Lower leg skin (tissue), 4 donors: ENCODE data around the gene PRKACG. TPM values are rescaled to one million over a fixed set of nuclear protein-coding genes. Genes with fewer than 3 reads are reported as not detected.
"Not testable (repeated sequence)": the region's sequence is repeated elsewhere in the genome, so short reads cannot be mapped to it uniquely, and the experiment has no call there.

Experiments used
- DNase-seq, 2 donors: peaks; one replicate each; pipeline ENCODE4 v3.0.0-alpha.2; 2019; ENCODE audit warnings: low spot score in 2 of 2
- H3K4me3 ChIP-seq: fragments of 200-600 bp; sonication (generic); 2 replicates; pipeline ENCODE4 v1.5.1; 2017; ENCODE audit warnings: mild to moderate bottlenecking, low read depth; ENCODE audit not compliant: poor library complexity, severe bottlenecking
- POLR2A ChIP-seq, 2 donors: fragments of 450-650 bp; IDR thresholded peaks; one replicate each; pipeline ENCODE4 v1.6.1; 2016 to 2017; ENCODE audit warnings: antibody characterized with exemption in 2 of 2, mild to moderate bottlenecking in 1 of 2, moderate library complexity in 1 of 2
- WGBS, 2 donors: methylation state at CpG; one replicate each; pipeline ENCODE4 v1.1.5; 2018; 5-methylcytosine and 5-hydroxymethylcytosine counted together
- intact Hi-C: fragments of 100-400 bp; cut with DNase I; formaldehyde crosslinking; loops from one replicate; pipeline ENCODE4 v1.15.0; 2023; ENCODE audit warnings: low total_unique reads
- total RNA-seq, 4 donors: library from RNA; depleted of rRNA; stranded (reverse); fragments of >200 nt; gene quantifications; one replicate each; pipeline ENCODE4 v1.1.0, GENCODE V29; 2016
- TF ChIP-seq, protein P1 (sequence below), 3 donors: fragments of 450-650 bp; IDR thresholded peaks; one replicate each; pipeline ENCODE4 v1.5.1; 2016; ENCODE audit warnings: antibody characterized with exemption in 3 of 3, mild to moderate bottlenecking in 3 of 3, moderate library complexity in 2 of 3

Gene PRKACG
- total RNA-seq, result not detected

DNA sequence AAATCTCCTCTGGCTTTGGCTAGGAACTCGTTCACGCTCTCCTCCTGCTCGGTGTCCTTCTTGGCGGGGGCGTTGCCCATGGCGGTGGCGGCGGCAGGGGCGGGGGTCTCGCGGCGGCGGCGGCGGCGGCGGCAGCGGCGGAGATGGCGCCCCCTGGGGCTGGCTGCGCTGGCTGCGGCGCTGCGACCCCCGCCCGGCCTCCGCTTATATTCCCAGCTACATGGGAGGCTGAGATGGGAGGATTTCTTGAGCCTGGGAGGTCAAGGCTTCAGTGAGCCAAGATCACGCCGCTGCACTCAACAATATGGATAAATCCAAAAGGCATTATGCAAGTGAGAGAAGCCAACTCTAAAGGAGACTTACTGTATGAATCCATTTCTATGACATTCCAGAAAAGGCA lies at the start of gene PRKACG:
Gene PRKACG (minus strand): TSS at position 101 of the 400 bp plus-strand sequence. CDS start 21 bp downstream, at position 80.
- DNase-seq, result no peak

DNA sequence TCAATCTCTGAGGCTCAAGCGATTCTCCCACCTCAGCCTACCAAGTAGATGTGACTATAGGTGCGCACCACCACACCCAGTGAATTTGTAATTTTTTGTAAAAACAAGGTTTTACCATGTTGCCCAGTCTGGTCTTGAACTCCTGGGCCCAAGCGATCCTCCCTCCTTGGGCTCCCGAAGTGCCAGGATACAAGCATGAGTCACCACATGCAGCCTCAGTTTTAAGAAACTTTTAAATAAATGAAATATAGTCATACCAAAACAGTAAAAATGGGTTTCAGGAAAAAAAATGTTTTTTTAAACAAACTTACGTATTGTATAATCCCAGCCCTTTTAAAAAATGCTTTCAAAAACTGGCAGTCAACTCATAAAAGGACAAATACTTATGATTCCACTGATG lies 48.3 kb upstream of the PRKACG start:
- WGBS, 2 donors, result 95 to 97% methylated on average over 5 of the region's 5 CpGs
- TF ChIP-seq, protein P1, sequence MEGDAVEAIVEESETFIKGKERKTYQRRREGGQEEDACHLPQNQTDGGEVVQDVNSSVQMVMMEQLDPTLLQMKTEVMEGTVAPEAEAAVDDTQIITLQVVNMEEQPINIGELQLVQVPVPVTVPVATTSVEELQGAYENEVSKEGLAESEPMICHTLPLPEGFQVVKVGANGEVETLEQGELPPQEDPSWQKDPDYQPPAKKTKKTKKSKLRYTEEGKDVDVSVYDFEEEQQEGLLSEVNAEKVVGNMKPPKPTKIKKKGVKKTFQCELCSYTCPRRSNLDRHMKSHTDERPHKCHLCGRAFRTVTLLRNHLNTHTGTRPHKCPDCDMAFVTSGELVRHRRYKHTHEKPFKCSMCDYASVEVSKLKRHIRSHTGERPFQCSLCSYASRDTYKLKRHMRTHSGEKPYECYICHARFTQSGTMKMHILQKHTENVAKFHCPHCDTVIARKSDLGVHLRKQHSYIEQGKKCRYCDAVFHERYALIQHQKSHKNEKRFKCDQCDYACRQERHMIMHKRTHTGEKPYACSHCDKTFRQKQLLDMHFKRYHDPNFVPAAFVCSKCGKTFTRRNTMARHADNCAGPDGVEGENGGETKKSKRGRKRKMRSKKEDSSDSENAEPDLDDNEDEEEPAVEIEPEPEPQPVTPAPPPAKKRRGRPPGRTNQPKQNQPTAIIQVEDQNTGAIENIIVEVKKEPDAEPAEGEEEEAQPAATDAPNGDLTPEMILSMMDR (IDR thresholded peaks at IDR 0.05), result no peak
- no peak for TF ChIP-seq POLR2A (IDR thresholded peaks at IDR 0.05)
- intact Hi-C loops, result no loop called here

More for the DNA sequence above, at the start of gene PRKACG:
- WGBS, 2 donors, result 97% methylated on average over 29 of the region's 29 CpGs
- intact Hi-C loops, result no loop called here
- TF ChIP-seq POLR2A (IDR thresholded peaks at IDR 0.05), result no peak
- TF ChIP-seq, protein P1 (IDR thresholded peaks at IDR 0.05), result no peak
- no peak within 1 kb of the TSS for H3K4me3 ChIP-seq

DNA sequence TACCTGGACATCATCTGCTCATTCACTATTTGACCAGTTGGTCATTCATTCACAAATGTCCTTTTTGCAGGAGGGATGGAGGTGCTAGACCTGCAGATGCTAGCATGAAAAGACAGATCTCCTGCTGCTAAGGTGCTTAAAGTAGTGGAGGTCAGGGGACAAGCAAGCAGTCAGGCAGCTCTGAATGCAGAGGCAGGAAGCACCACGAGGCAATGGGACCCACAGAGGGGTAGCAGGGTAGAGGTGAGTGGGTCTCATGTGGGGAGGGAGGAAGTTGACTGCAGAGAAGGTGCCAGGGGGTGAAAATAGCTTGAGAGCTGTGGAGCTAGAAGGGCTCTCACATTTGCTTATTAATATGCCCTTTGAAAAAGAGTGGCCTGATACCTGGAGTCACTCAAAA lies 46.9 kb upstream of the PRKACG start:
- WGBS, 2 donors, result 50 to 74% methylated on average over 1 of the region's 1 CpG
- peak in 1 of 2 donors; percentile 25 for DNase-seq
- H3K4me3 ChIP-seq, result no peak overlapping the region
- no peak for TF ChIP-seq POLR2A (IDR thresholded peaks at IDR 0.05)
- TF ChIP-seq, protein P1 (IDR thresholded peaks at IDR 0.05), result no peak
- intact Hi-C loops, result no loop called here

More for the DNA sequence above, 48.3 kb upstream of the PRKACG start:
- H3K4me3 ChIP-seq, result no peak overlapping the region
- peak in 1 of 2 donors; percentile 18 for DNase-seq

DNA sequence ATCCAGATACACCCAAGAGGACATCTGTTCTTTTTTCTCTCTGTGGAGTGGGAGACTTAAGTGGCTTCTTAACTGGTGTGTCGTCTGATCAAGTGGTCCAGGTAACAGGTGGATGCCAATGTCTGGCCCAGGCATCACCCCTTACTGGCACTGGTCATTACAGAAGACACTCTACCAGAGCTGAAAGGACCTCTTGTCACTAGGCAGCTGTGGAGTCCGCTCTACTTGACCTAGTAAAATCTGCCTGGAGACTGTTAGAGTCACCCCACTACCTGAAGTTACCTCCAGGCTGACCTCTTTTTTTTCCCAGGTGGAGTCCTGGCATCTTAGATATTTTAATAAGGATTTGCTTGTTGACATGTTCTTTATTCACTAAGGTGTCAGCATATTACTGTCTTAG lies 44.2 kb upstream of the PRKACG start:
- TF ChIP-seq, protein P1 (IDR thresholded peaks at IDR 0.05), result no peak
- TF ChIP-seq POLR2A (IDR thresholded peaks at IDR 0.05), result no peak
- no peak overlapping the region for H3K4me3 ChIP-seq
- intact Hi-C loops, result no loop called here
- DNase-seq, result peak in 1 of 2 donors; percentile 31
- WGBS, 2 donors, result 92 to 95% methylated on average over 2 of the region's 2 CpGs

DNA sequence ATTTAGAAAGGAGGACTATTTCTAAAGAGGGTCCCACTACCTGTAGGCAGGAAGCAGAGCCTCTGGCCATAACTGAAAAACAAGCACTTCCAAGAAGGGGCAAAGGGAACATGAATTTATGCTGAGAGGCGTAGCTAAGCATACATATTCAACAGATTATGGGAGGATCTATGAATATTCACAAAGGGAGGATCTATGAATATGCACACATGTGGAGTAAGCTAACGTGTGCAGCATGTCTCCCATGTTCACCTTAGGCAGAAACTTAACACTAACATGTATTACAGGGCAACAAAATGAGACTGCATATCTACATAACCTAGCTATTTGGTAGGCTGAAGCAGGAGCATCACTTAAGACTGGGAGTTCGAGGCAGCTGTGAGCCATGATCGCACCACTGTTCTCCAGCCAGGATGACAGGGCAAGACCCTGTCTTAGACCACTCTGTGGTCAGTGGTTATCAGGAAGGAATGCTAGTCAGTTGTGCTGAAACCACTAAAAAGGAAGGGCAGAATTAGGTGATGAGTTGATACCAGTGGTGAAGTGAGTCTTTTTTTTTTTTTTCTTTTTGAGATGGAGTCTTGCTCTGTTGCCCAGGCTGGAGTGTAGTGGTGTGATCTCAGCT lies 42.4 kb upstream of the PRKACG start:
- 93 to 96% methylated on average over 4 of the region's 4 CpGs for WGBS, 2 donors
- no peak overlapping the region for H3K4me3 ChIP-seq
- intact Hi-C loops, result no loop called here
- TF ChIP-seq, protein P1 (IDR thresholded peaks at IDR 0.05), result no peak
- TF ChIP-seq POLR2A (IDR thresholded peaks at IDR 0.05), result no peak
- DNase-seq, result peak in 1 of 2 donors; percentile 28

DNA sequence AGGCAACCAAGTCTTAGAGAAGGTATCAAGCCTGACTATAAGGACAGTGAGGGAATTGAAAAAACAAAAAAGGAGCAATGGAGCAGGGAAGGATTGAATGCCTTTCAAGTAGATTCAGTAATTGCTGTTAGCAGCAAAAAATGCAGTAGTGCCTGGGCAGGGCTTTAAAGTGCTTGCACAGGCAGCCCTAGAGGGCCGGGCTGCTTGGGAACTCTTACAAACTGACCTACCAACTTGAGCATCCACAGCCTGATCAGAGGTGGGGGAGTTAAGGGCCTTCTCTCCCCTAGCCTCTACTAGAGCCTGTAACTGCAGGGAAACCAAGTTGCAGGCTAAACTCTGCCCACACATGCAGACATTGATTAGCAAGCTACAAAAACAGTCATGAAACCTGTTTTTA lies 41.1 kb upstream of the PRKACG start:
- TF ChIP-seq, protein P1 (IDR thresholded peaks at IDR 0.05), result no peak
- no peak for TF ChIP-seq POLR2A (IDR thresholded peaks at IDR 0.05)
- intact Hi-C loops, result no loop called here
- 75 to 88% methylated on average over 1 of the region's 1 CpG for WGBS, 2 donors
- H3K4me3 ChIP-seq, result no peak overlapping the region
- no peak for DNase-seq

DNA sequence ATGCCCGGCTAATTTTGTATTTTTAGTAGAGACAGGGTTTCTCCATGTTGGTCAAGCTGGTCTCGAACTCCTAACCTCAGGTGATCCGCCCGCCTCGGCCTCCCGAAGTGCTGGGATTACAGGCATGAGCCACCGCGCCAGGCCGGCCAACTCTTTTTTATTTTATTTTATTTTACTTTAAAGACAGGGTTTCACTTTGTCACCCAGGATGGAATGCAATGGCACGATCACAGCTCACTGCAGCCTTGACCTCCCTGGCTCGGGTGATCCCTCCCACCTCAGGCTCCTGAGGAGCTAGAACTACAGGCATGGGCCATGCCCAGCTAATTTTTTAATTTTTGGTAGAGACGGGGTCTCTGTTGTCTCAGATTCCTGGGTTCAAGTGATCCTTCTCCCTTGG lies 37.0 kb upstream of the PRKACG start:
- peak in 1 of 2 donors; percentile 62 for DNase-seq
- intact Hi-C loops, H3K4me3 ChIP-seq: not testable (repeated sequence)
- WGBS, 2 donors, result 92% methylated on average over 12 of the region's 12 CpGs
